ENCODE measurements around the gene TCF7L2.

TCF7L2 gene

GRCh38 chr10:113041841-113042750, 92.0 kb downstream of the TCF7L2 start:
- TF ChIP-seq POLR2AphosphoS5 (IDR thresholded peaks at IDR 0.05; ENCODE audit: low read depth, low read length) (no peak), REST (IDR thresholded peaks at IDR 0.05; ENCODE audit: insufficient read depth in 1 of 2, low read depth in 2 of 2, low read length in 2 of 2) (no peak), SIN3A (IDR thresholded peaks at IDR 0.05; ENCODE audit: borderline replicate concordance, insufficient read depth, low read length) (no peak), FOXP2 (optimal IDR thresholded peaks at IDR 0.05; ENCODE audit: borderline replicate concordance, extremely low read depth, extremely low read length, insufficient read depth) (no peak)

- TF ChIP-seq POLR2AphosphoS5 (IDR thresholded peaks at IDR 0.05; ENCODE audit: low read depth, low read length) = no peak
- no peak for TF ChIP-seq FOXP2 (optimal IDR thresholded peaks at IDR 0.05; ENCODE audit: borderline replicate concordance, extremely low read depth, extremely low read length, insufficient read depth)
- TF ChIP-seq TAF1 (IDR thresholded peaks at IDR 0.05; ENCODE audit: borderline replicate concordance, insufficient read depth, low read length) = no peak
- TF ChIP-seq SIN3A (IDR thresholded peaks at IDR 0.05; ENCODE audit: borderline replicate concordance, insufficient read depth, low read length) = no peak
- TF ChIP-seq REST (IDR thresholded peaks at IDR 0.05; ENCODE audit: insufficient read depth in 1 of 2, low read depth in 2 of 2, low read length in 2 of 2) = no peak
Observed at GRCh38 chr10:113042868-113043267, 92.8 kb downstream of the TCF7L2 start.

- TF ChIP-seq SIN3A (IDR thresholded peaks at IDR 0.05; ENCODE audit: borderline replicate concordance, insufficient read depth, low read length) = no peak
- no peak for TF ChIP-seq POLR2AphosphoS5 (IDR thresholded peaks at IDR 0.05; ENCODE audit: low read depth, low read length)
- TF ChIP-seq TAF1 (IDR thresholded peaks at IDR 0.05; ENCODE audit: borderline replicate concordance, insufficient read depth, low read length) = no peak
- TF ChIP-seq FOXP2 (optimal IDR thresholded peaks at IDR 0.05; ENCODE audit: borderline replicate concordance, extremely low read depth, extremely low read length, insufficient read depth) = no peak
- TF ChIP-seq REST (IDR thresholded peaks at IDR 0.05; ENCODE audit: insufficient read depth in 1 of 2, low read depth in 2 of 2, low read length in 2 of 2) = no peak
Observed at GRCh38 chr10:113044016-113044755, 94.1 kb downstream of the TCF7L2 start.

GRCh38 chr10:113045147-113046055, 95.4 kb downstream of the TCF7L2 start:
- TF ChIP-seq REST (IDR thresholded peaks at IDR 0.05; ENCODE audit: insufficient read depth in 1 of 2, low read depth in 2 of 2, low read length in 2 of 2) (no peak), FOXP2 (optimal IDR thresholded peaks at IDR 0.05; ENCODE audit: borderline replicate concordance, extremely low read depth, extremely low read length, insufficient read depth) (no peak), TAF1 (IDR thresholded peaks at IDR 0.05; ENCODE audit: borderline replicate concordance, insufficient read depth, low read length) (no peak)

Data from PFSK-1 (cell line).